ENCODE results near the gene DTNB. TPM values are rescaled to one million over a fixed set of nuclear protein-coding genes. Genes with fewer than 3 reads are reported as not detected.
"Not testable (repeated sequence)": the region's sequence is repeated elsewhere in the genome, so short reads cannot be mapped to it uniquely, and the experiment has no call there.

The DTNB gene
- total RNA-seq, 1 experiment from 2014 or later = 2.6 TPM

- H3K36me3 ChIP-seq = no peaks in the 10 kb centered on the region
- no peak for DNase-seq (ENCODE audit: low read depth in 1 of 2, low spot score in 2 of 2)
- H3K9me3 ChIP-seq (replicated peaks) = no peaks in the 10 kb centered on the region
- H3K4me1 ChIP-seq (replicated peaks) = no peaks in the 10 kb centered on the region
- H3K27ac ChIP-seq = no peak overlapping the region
- H3K27me3 ChIP-seq (replicated peaks) = no peaks in the 10 kb centered on the region
- no peak overlapping the region for H3K4me3 ChIP-seq
Observed at GRCh38 chr2:25419678-25420242, 253.6 kb downstream of the DTNB start.

GRCh38 chr2:25418944-25419677 is 254.3 kb downstream of the DTNB start:
- no peaks in the 10 kb centered on the region for H3K4me1 ChIP-seq (replicated peaks)
- no peaks in the 10 kb centered on the region for H3K9me3 ChIP-seq (replicated peaks)
- H3K36me3 ChIP-seq = no peaks in the 10 kb centered on the region
- no peak overlapping the region for H3K4me3 ChIP-seq
- H3K27ac ChIP-seq = no peak overlapping the region
- no peaks in the 10 kb centered on the region for H3K27me3 ChIP-seq (replicated peaks)
- DNase-seq (ENCODE audit: low read depth in 1 of 2, low spot score in 2 of 2) = no peak

- H3K36me3 ChIP-seq = no peaks in the 10 kb centered on the region
- no peak for DNase-seq (ENCODE audit: low read depth in 1 of 2, low spot score in 2 of 2)
- no peak overlapping the region for H3K4me3 ChIP-seq
- H3K9me3 ChIP-seq (replicated peaks) = no peaks in the 10 kb centered on the region
- H3K4me1 ChIP-seq (replicated peaks) = no peaks in the 10 kb centered on the region
- no peaks in the 10 kb centered on the region for H3K27me3 ChIP-seq (replicated peaks)
- H3K27ac ChIP-seq = no peak overlapping the region
Observed at GRCh38 chr2:25417715-25418369, 255.5 kb downstream of the DTNB start.

- Histone ChIP-seq H3K4me3 (no peak overlapping the region), H3K4me1 (replicated peaks) (no peaks in the 10 kb centered on the region), H3K27me3 (replicated peaks) (no peaks in the 10 kb centered on the region), H3K9me3 (replicated peaks) (no peaks in the 10 kb centered on the region), H3K27ac (no peak overlapping the region), H3K36me3 (no peaks in the 10 kb centered on the region)
- DNase-seq (ENCODE audit: low read depth in 1 of 2, low spot score in 2 of 2) = no peak
Observed at GRCh38 chr2:25416674-25417073, 256.7 kb downstream of the DTNB start.

GRCh38 chr2:25414781-25415180 is 258.6 kb downstream of the DTNB start:
- Histone ChIP-seq H3K27me3 (replicated peaks) (no peaks in the 10 kb centered on the region), H3K9me3 (replicated peaks) (no peaks in the 10 kb centered on the region), H3K4me3 (no peak overlapping the region), H3K27ac (no peak overlapping the region), H3K36me3 (no peaks in the 10 kb centered on the region), H3K4me1 (replicated peaks) (no peaks in the 10 kb centered on the region)
- DNase-seq (ENCODE audit: low read depth in 1 of 2, low spot score in 2 of 2) = no peak

GRCh38 chr2:25413409-25413808 is 260.0 kb downstream of the DTNB start:
- not testable (repeated sequence) for H3K9me3 ChIP-seq (replicated peaks); H3K27ac ChIP-seq; H3K27me3 ChIP-seq (replicated peaks); H3K4me3 ChIP-seq; DNase-seq (ENCODE audit: low read depth in 1 of 2, low spot score in 2 of 2); H3K4me1 ChIP-seq (replicated peaks); H3K36me3 ChIP-seq

- Histone ChIP-seq H3K4me1 (replicated peaks) (no peaks in the 10 kb centered on the region), H3K4me3 (no peak overlapping the region), H3K36me3 (no peaks in the 10 kb centered on the region), H3K9me3 (replicated peaks) (no peaks in the 10 kb centered on the region), H3K27ac (no peak overlapping the region), H3K27me3 (replicated peaks) (no peaks in the 10 kb centered on the region)
- no peak for DNase-seq (ENCODE audit: low read depth in 1 of 2, low spot score in 2 of 2)
Observed at GRCh38 chr2:25411753-25412152, 261.6 kb downstream of the DTNB start.

GRCh38 chr2:25411281-25411680 is 262.1 kb downstream of the DTNB start:
- H3K36me3 ChIP-seq = no peaks in the 10 kb centered on the region
- DNase-seq (ENCODE audit: low read depth in 1 of 2, low spot score in 2 of 2) = no peak
- H3K4me3 ChIP-seq = no peak overlapping the region
- H3K27ac ChIP-seq = no peak overlapping the region
- H3K4me1 ChIP-seq (replicated peaks) = no peaks in the 10 kb centered on the region
- no peaks in the 10 kb centered on the region for H3K9me3 ChIP-seq (replicated peaks)
- no peaks in the 10 kb centered on the region for H3K27me3 ChIP-seq (replicated peaks)

GRCh38 chr2:25410370-25410769 is 263.0 kb downstream of the DTNB start:
- Histone ChIP-seq H3K36me3 (no peaks in the 10 kb centered on the region), H3K27ac (no peak overlapping the region), H3K27me3 (replicated peaks) (no peaks in the 10 kb centered on the region), H3K4me1 (replicated peaks) (no peaks in the 10 kb centered on the region), H3K9me3 (replicated peaks) (no peaks in the 10 kb centered on the region), H3K4me3 (no peak overlapping the region)
- DNase-seq (ENCODE audit: low read depth in 1 of 2, low spot score in 2 of 2) = no peak

GRCh38 chr2:25409468-25409867 is 263.9 kb downstream of the DTNB start:
- DNase-seq (ENCODE audit: low read depth in 1 of 2, low spot score in 2 of 2) = no peak
- Histone ChIP-seq H3K27me3 (replicated peaks) (no peaks in the 10 kb centered on the region), H3K9me3 (replicated peaks) (no peaks in the 10 kb centered on the region), H3K4me3 (no peak overlapping the region), H3K36me3 (no peaks in the 10 kb centered on the region), H3K27ac (no peak overlapping the region), H3K4me1 (replicated peaks) (no peaks in the 10 kb centered on the region)

- Histone ChIP-seq H3K4me3 (no peak overlapping the region), H3K27ac (no peak overlapping the region), H3K27me3 (replicated peaks) (no peaks in the 10 kb centered on the region), H3K9me3 (replicated peaks) (no peaks in the 10 kb centered on the region), H3K36me3 (no peaks in the 10 kb centered on the region), H3K4me1 (replicated peaks) (no peaks in the 10 kb centered on the region)
- no peak for DNase-seq (ENCODE audit: low read depth in 1 of 2, low spot score in 2 of 2)
Observed at GRCh38 chr2:25409044-25409443, 264.3 kb downstream of the DTNB start.

- Histone ChIP-seq H3K36me3 (no peaks in the 10 kb centered on the region), H3K4me3 (no peak overlapping the region), H3K9me3 (replicated peaks) (no peaks in the 10 kb centered on the region), H3K27ac (no peak overlapping the region), H3K27me3 (replicated peaks) (no peaks in the 10 kb centered on the region), H3K4me1 (replicated peaks) (no peaks in the 10 kb centered on the region)
- DNase-seq (ENCODE audit: low read depth in 1 of 2, low spot score in 2 of 2) = no peak
Observed at GRCh38 chr2:25405611-25406295, 267.6 kb downstream of the DTNB start.

- H3K27me3 ChIP-seq (replicated peaks); H3K9me3 ChIP-seq (replicated peaks); DNase-seq (ENCODE audit: low read depth in 1 of 2, low spot score in 2 of 2); H3K4me3 ChIP-seq; H3K4me1 ChIP-seq (replicated peaks); H3K36me3 ChIP-seq; H3K27ac ChIP-seq: not testable (repeated sequence)
Observed at GRCh38 chr2:25403120-25403760, 270.1 kb downstream of the DTNB start.

GRCh38 chr2:25402477-25402876 is 270.9 kb downstream of the DTNB start:
- no peak for DNase-seq (ENCODE audit: low read depth in 1 of 2, low spot score in 2 of 2)
- Histone ChIP-seq H3K36me3 (no peaks in the 10 kb centered on the region), H3K27me3 (replicated peaks) (no peaks in the 10 kb centered on the region), H3K27ac (no peak overlapping the region), H3K4me1 (replicated peaks) (no peaks in the 10 kb centered on the region), H3K4me3 (no peak overlapping the region), H3K9me3 (replicated peaks) (no peaks in the 10 kb centered on the region)
